GM12878 (cell line): Measurements from ENCODE around the gene C5orf15. TPM values are rescaled to one million over a fixed set of nuclear protein-coding genes. Genes with fewer than 3 reads are reported as not detected.

ENCODE experiments used
- ATAC-seq: fragments of 200-7000 bp; cut with Tn5 transposase; 3 replicates; pipeline ENCODE4 v1.9.1; 2020; ENCODE audit warnings: mild to moderate bottlenecking, moderate library complexity
- BruUV-seq: library from RNA; stranded (reverse); fragments of 400-500 nt; replicated peaks from 2 replicates; lab custom pipeline; 2021; lab: Mats Ljungman, UMichigan
- CTCF ChIA-PET: fragments of 300-600 bp; sonication (Branson Sonifier 250); formaldehyde crosslinking; extraction: SDS; loops from one replicate; lab custom pipeline; 2021; ENCODE audit warnings: inconsistent platforms; lab: Yijun Ruan, JAX
- POLR2A ChIA-PET: fragments of 350-600 bp; formaldehyde crosslinking; extraction: SDS; loops from one replicate; lab custom pipeline; 2021; ENCODE audit warnings: inconsistent platforms; lab: Charles Lee
- RAD21 ChIA-PET: fragments of 300-600 bp; sonication (Branson Sonifier 250); formaldehyde crosslinking; loops from one replicate; lab custom pipeline; 2023; ENCODE audit warnings: antibody characterized with exemption; ENCODE audit not compliant: unreplicated experiment; lab: Charles Lee
- SMC1A ChIA-PET: fragments of 300-600 bp; sonication (Branson Sonifier 250); formaldehyde crosslinking; loops from one replicate; lab custom pipeline; 2023; ENCODE audit not compliant: unreplicated experiment, uncharacterized antibody; lab: Charles Lee
- DNase-seq: peaks from one replicate; pipeline ENCODE4 v3.0.0-alpha.2; 2011; ENCODE audit warnings: low read depth, low spot score
- FAIRE-seq: peaks from 3 replicates; lab custom pipeline; 2011; peaks lifted over from hg19 to GRCh38; lab: Jason Lieb, UNC
- H2AFZ ChIP-seq: 2 replicates; pipeline ENCODE4 v1.6.0; 2011; ENCODE audit warnings: low read depth, low read length, control low read depth; ENCODE audit not compliant: control insufficient read depth
- H3K27ac ChIP-seq: 2 replicates; pipeline ENCODE4 v1.5.1; 2011; ENCODE audit warnings: control low read depth; ENCODE audit not compliant: control insufficient read depth, insufficient read depth
- H3K27me3 ChIP-seq, 2 experiments: replicated peaks in 1 of 2; 2 replicates each; pipeline versions ENCODE4 v1.6.0 to v1.6.1; 2011; ENCODE audit warnings: low read length in 1 of 2; ENCODE audit not compliant: control insufficient read depth in 2 of 2, insufficient read depth in 2 of 2
- H3K36me3 ChIP-seq, 2 experiments: 2 replicates each; pipeline ENCODE4 v1.5.1; 2011; ENCODE audit warnings: low read length in 1 of 2; ENCODE audit not compliant: control insufficient read depth in 2 of 2, insufficient read depth in 2 of 2
- H3K4me1 ChIP-seq: 2 replicates; pipeline ENCODE4 v1.6.1; 2011; ENCODE audit warnings: mild to moderate bottlenecking, low read length, moderate library complexity, mixed read lengths; ENCODE audit not compliant: control insufficient read depth, insufficient read depth
- H3K4me2 ChIP-seq: 2 replicates; pipeline ENCODE4 v1.6.0; 2011; ENCODE audit warnings: control low read depth; ENCODE audit not compliant: control insufficient read depth, insufficient read depth
- H3K4me3 ChIP-seq: fragments of 200-600 bp; sonication (generic); 2 replicates; pipeline ENCODE4 v1.5.1; 2016
- H3K79me2 ChIP-seq: 2 replicates; pipeline ENCODE4 v1.6.0; 2011; ENCODE audit warnings: low read length; ENCODE audit not compliant: control insufficient read depth, insufficient read depth
- H3K9ac ChIP-seq: 2 replicates; pipeline ENCODE4 v1.8.0; 2011; ENCODE audit warnings: low read length, control low read depth, mixed read lengths; ENCODE audit not compliant: control insufficient read depth, insufficient read depth
- H3K9me3 ChIP-seq: replicated peaks from 3 replicates; pipeline ENCODE4 v1.5.1; 2011; ENCODE audit warnings: mild to moderate bottlenecking, low read length; ENCODE audit not compliant: control insufficient read depth, insufficient read depth
- H4K20me1 ChIP-seq: 2 replicates; pipeline ENCODE4 v1.6.0; 2011; ENCODE audit not compliant: control insufficient read depth, insufficient read depth
- IRF4 ChIP-seq: IDR thresholded peaks from 2 replicates; pipeline ENCODE4 v1.6.1; 2011; ENCODE audit warnings: low read depth, low read length
- RAD21 ChIP-seq: IDR thresholded peaks from 2 replicates; pipeline ENCODE4 v1.6.1; 2011; ENCODE audit warnings: mild to moderate bottlenecking, low read depth, low read length, moderate library complexity; ENCODE audit not compliant: insufficient read depth
- SMC3 ChIP-seq: IDR thresholded peaks from 2 replicates; pipeline ENCODE4 v1.6.1; 2011; ENCODE audit warnings: low read length, improper control_type of control experiment, borderline replicate concordance
- WGBS: methylation state at CpG from one replicate; pipeline ENCODE4 v1.1.6; 2016; ENCODE audit warnings: low lambda C conversion rate; ENCODE audit not compliant: insufficient replicate concordance, insufficient coverage; ENCODE audit errors: missing lambda C conversion rate; 5-methylcytosine and 5-hydroxymethylcytosine counted together
- in situ Hi-C: fragments of 300-500 bp; cut with MboI; formaldehyde crosslinking; loops from 9 replicates; pipeline ENCODE4 v1.14.3; 2018; ENCODE audit warnings: mixed read lengths
- intact Hi-C: fragments of 100-400 bp; cut with micrococcal nuclease; formaldehyde crosslinking; loops from one replicate; pipeline ENCODE4 v1.14.2; 2022; ENCODE audit not compliant: unreplicated experiment
- polyA plus RNA-seq, 11 experiments: library from polyadenylated mRNA; depleted of rRNA in 4 of 11; unstranded in 6 of 11; stranded (reverse) in 5 of 11; fragments of >200 nt; fragmentation: Nextera tagmentation in 4 of 11; fragmentation: Illumina TruSeq in 1 of 11; extraction: Ambion mirVana in 4 of 11; extraction: Trizol in 1 of 11; gene quantifications; 1 replicate in 1 of 11; 2 replicates in 10 of 11; pipeline versions ENCODE4 v1.2.1 to v1.2.3, GENCODE V29; 2011 to 2016; ENCODE audit warnings: inconsistent platforms in 2 of 11, missing spikeins in 2 of 11, low read depth in 1 of 11
- total RNA-seq, 4 experiments: library from RNA; depleted of rRNA in 3 of 4; stranded (reverse); fragments of >200 nt in 3 of 4; fragmentation: Illumina TruSeq in 1 of 4; extraction: Trizol in 1 of 4; gene quantifications; 2 replicates each; pipeline versions ENCODE4 v1.2.1 to v1.2.3, GENCODE V29; 2013 to 2021
- TF ChIP-seq, protein P1 (sequence below), 3 experiments: IDR thresholded peaks in 2 of 3; conservative IDR thresholded peaks in 1 of 3; 2 replicates each; pipeline ENCODE4 v1.5.1; 2011; ENCODE audit warnings: low read depth in 3 of 3, low read length in 3 of 3, mild to moderate bottlenecking in 3 of 3, control low read depth in 2 of 3, moderate library complexity in 2 of 3, inconsistent platforms in 1 of 3, mixed read lengths in 1 of 3; ENCODE audit not compliant: control insufficient read depth in 2 of 3, insufficient read depth in 1 of 3; ENCODE audit errors: extremely low read depth in 1 of 3
- TF ChIP-seq, protein P2 (sequence below): IDR thresholded peaks from 2 replicates; pipeline ENCODE4 v1.6.1; 2012; ENCODE audit warnings: low read length, inconsistent platforms

Gene C5orf15
- total and polyA plus RNA-seq, 10 of the 15 experiments (the other 5 are each of a cell fraction or from before 2014, with no cell fraction given): 21.7 to 69.6 (median 46.0) TPM

DNA sequence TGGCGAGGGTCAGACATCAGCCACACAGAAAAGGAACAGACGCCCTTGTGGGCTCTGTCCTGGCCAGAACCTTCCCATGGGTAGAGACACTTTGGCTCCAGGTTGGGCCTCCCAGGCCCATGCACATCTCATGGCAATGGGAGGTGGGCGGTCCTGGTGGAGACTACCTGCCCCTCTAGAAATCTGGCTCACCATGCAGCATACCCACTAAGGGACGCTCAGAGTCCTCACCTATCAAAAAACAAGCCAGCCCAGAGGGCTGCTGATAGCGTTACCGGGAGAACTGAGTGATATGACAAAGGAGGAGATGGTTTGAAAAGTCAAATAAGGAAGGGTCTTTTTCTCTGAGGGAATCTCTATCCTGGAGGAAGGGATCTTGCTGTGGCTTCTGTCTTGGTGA, 62.1 kb downstream of the C5orf15 start:
- in situ Hi-C loops (no loop called here), intact Hi-C loops (loop anchor here (2.0 kb wide), 1 partner anchor 24 kb away; no protein-coding TSS in a partner anchor)
- no peaks in the 10 kb centered on the region for H4K20me1 ChIP-seq
- no peak for DNase-seq
- ATAC-seq: peak; percentile 75
- no peaks in the 10 kb centered on the region for H3K79me2 ChIP-seq
- SMC1A ChIA-PET: interaction anchor here (0.6 to 1.7 kb wide), 14 partner anchors 8 to 364 kb away, joined by 3 to 18 read pairs (median 4); no protein-coding TSS in a partner anchor
- H2AFZ ChIP-seq: no peak overlapping the region
- H3K27ac ChIP-seq: no peak overlapping the region
- no peak overlapping the region for H3K4me3 ChIP-seq
- TF ChIP-seq, protein P1, sequence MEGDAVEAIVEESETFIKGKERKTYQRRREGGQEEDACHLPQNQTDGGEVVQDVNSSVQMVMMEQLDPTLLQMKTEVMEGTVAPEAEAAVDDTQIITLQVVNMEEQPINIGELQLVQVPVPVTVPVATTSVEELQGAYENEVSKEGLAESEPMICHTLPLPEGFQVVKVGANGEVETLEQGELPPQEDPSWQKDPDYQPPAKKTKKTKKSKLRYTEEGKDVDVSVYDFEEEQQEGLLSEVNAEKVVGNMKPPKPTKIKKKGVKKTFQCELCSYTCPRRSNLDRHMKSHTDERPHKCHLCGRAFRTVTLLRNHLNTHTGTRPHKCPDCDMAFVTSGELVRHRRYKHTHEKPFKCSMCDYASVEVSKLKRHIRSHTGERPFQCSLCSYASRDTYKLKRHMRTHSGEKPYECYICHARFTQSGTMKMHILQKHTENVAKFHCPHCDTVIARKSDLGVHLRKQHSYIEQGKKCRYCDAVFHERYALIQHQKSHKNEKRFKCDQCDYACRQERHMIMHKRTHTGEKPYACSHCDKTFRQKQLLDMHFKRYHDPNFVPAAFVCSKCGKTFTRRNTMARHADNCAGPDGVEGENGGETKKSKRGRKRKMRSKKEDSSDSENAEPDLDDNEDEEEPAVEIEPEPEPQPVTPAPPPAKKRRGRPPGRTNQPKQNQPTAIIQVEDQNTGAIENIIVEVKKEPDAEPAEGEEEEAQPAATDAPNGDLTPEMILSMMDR (IDR thresholded peaks at IDR 0.05 in 2 of 3, conservative IDR thresholded peaks at IDR 0.05 in 1 of 3; ENCODE audit: control insufficient read depth in 2 of 3, extremely low read depth in 1 of 3, insufficient read depth in 1 of 3, low read depth in 3 of 3, low read length in 3 of 3): peak; percentile 8 to 50 (median 32); a peak in 3 of 6 replicates
- TF ChIP-seq IRF4 (no peak), SMC3 (peak; percentile 46; the same call in 1 of the 2 replicates), RAD21 (peak; percentile 56)
- TF ChIP-seq, protein P2, sequence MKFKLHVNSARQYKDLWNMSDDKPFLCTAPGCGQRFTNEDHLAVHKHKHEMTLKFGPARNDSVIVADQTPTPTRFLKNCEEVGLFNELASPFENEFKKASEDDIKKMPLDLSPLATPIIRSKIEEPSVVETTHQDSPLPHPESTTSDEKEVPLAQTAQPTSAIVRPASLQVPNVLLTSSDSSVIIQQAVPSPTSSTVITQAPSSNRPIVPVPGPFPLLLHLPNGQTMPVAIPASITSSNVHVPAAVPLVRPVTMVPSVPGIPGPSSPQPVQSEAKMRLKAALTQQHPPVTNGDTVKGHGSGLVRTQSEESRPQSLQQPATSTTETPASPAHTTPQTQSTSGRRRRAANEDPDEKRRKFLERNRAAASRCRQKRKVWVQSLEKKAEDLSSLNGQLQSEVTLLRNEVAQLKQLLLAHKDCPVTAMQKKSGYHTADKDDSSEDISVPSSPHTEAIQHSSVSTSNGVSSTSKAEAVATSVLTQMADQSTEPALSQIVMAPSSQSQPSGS: no peak
- no peak overlapping the region for H3K9ac ChIP-seq
- H3K36me3 ChIP-seq: no peaks in the 10 kb centered on the region
- H3K4me2 ChIP-seq: no peak overlapping the region
- 60% methylated on average over 6 of the region's 6 CpGs for WGBS
- no peaks in the 10 kb centered on the region for H3K4me1 ChIP-seq
- CTCF ChIA-PET: interaction anchor here (0.7 to 1.8 kb wide), 15 partner anchors 9 to 483 kb away, joined by 3 to 10 read pairs (median 4); no protein-coding TSS in a partner anchor
- FAIRE-seq: no peak
- POLR2A ChIA-PET: no interaction called here
- RAD21 ChIA-PET: interaction anchor here (0.6 to 2.0 kb wide), 8 partner anchors 29 to 483 kb away, joined by 3 to 8 read pairs (median 4); no protein-coding TSS in a partner anchor
- H3K27me3 ChIP-seq: no peaks in the 10 kb centered on the region; a peak in 2 of 4 replicates
- H3K9me3 ChIP-seq: no peaks in the 10 kb centered on the region
- BruUV-seq: no TSS peak

Other genes starting within 250 kb of the C5orf15 start
- gene VDAC1, start 36.4 kb upstream of the C5orf15 start, total RNA-seq (2014; rRNA removed): 314 and 372 TPM in 2 replicates
- gene VDAC1, start 36.4 kb upstream of the C5orf15 start, total RNA-seq (2014; rRNA removed; fragmentation: Illumina TruSeq; extraction: Trizol): 420 and 440 TPM in 2 replicates
- gene VDAC1, start 36.4 kb upstream of the C5orf15 start, total RNA-seq (2021): 323 and 329 TPM in 2 replicates
- 245 and 246 TPM in 2 replicates for gene VDAC1, start 36.4 kb upstream of the C5orf15 start, polyA plus RNA-seq (2011; rRNA removed)
- gene VDAC1, start 36.4 kb upstream of the C5orf15 start, polyA plus RNA-seq (2014; fragmentation: Illumina TruSeq; extraction: Trizol): 448 and 558 TPM in 2 replicates
- 100 to 1,000 TPM; 276 to 376 TPM for gene VDAC1, start 36.4 kb upstream of the C5orf15 start, polyA plus RNA-seq (2014; fragmentation: Nextera tagmentation; extraction: Ambion mirVana)
- 260 and 293 TPM in 2 replicates for gene VDAC1, start 36.4 kb upstream of the C5orf15 start, polyA plus RNA-seq (2014; rRNA removed)
- 100 to 1,000 TPM; 464 to 488 TPM for gene VDAC1, start 36.4 kb upstream of the C5orf15 start, polyA plus RNA-seq (2016; fragmentation: Nextera tagmentation; extraction: Ambion mirVana)
- 19.6 and 21.6 TPM in 2 replicates for gene TCF7, start 146.1 kb upstream of the C5orf15 start, total RNA-seq (2014; rRNA removed)
- 23.3 and 24.0 TPM in 2 replicates for gene TCF7, start 146.1 kb upstream of the C5orf15 start, total RNA-seq (2014; rRNA removed; fragmentation: Illumina TruSeq; extraction: Trizol)
- 60.2 and 63.5 TPM in 2 replicates for gene TCF7, start 146.1 kb upstream of the C5orf15 start, total RNA-seq (2021)
- 20.5 and 34.6 TPM in 2 replicates for gene TCF7, start 146.1 kb upstream of the C5orf15 start, polyA plus RNA-seq (2011; rRNA removed)
- gene TCF7, start 146.1 kb upstream of the C5orf15 start, polyA plus RNA-seq (2014; fragmentation: Illumina TruSeq; extraction: Trizol): 44.1 and 59.3 TPM in 2 replicates
- 10 to 100 TPM in 1 of 2 experiments, 1 to 10 TPM in 1; 10.0 to 13.2 TPM for gene TCF7, start 146.1 kb upstream of the C5orf15 start, polyA plus RNA-seq (2014; fragmentation: Nextera tagmentation; extraction: Ambion mirVana)
- gene TCF7, start 146.1 kb upstream of the C5orf15 start, polyA plus RNA-seq (2014; rRNA removed): 29.0 and 37.6 TPM in 2 replicates
- 10 to 100 TPM; 22.7 to 23.2 TPM for gene TCF7, start 146.1 kb upstream of the C5orf15 start, polyA plus RNA-seq (2016; fragmentation: Nextera tagmentation; extraction: Ambion mirVana)
- 100 and 114 TPM in 2 replicates for gene SKP1, start 208.3 kb upstream of the C5orf15 start, total RNA-seq (2014; rRNA removed)
- 404 and 421 TPM in 2 replicates for gene SKP1, start 208.3 kb upstream of the C5orf15 start, total RNA-seq (2014; rRNA removed; fragmentation: Illumina TruSeq; extraction: Trizol)
- 202 and 204 TPM in 2 replicates for gene SKP1, start 208.3 kb upstream of the C5orf15 start, total RNA-seq (2021)
- gene SKP1, start 208.3 kb upstream of the C5orf15 start, polyA plus RNA-seq (2011; rRNA removed): 351 and 383 TPM in 2 replicates
- 617 and 795 TPM in 2 replicates for gene SKP1, start 208.3 kb upstream of the C5orf15 start, polyA plus RNA-seq (2014; fragmentation: Illumina TruSeq; extraction: Trizol)
- gene SKP1, start 208.3 kb upstream of the C5orf15 start, polyA plus RNA-seq (2014; fragmentation: Nextera tagmentation; extraction: Ambion mirVana): 1,000 to 10,000 TPM; 1,587 to 1,686 TPM
- 305 and 398 TPM in 2 replicates for gene SKP1, start 208.3 kb upstream of the C5orf15 start, polyA plus RNA-seq (2014; rRNA removed)
- gene SKP1, start 208.3 kb upstream of the C5orf15 start, polyA plus RNA-seq (2016; fragmentation: Nextera tagmentation; extraction: Ambion mirVana): 100 to 1,000 TPM; 868 to 919 TPM